Stimulated activated CD8-positive, alpha-beta memory T cell treated with anti-CD3 and anti-CD28 coated beads, Interleukin-4, amount 100 ng/mL, for 4 hours (primary cell): ENCODE results near the gene ZFP92.

Experiments
- DNase-seq, 2 donors: peaks; one replicate each; pipeline ENCODE4 v3.0.0-alpha.2; 2020; ENCODE audit warnings: low read depth in 2 of 2, low spot score in 1 of 2

Gene ZFP92

GRCh38 chrX:153454901-153455550 lies 43.8 kb downstream of the ZFP92 start:
- no peak for DNase-seq

- no peak for DNase-seq
Measured at GRCh38 chrX:153455571-153455970, 44.3 kb downstream of the ZFP92 start.

GRCh38 chrX:153456161-153456560 lies 44.9 kb downstream of the ZFP92 start:
- no peak for DNase-seq

- no peak for DNase-seq
Measured at GRCh38 chrX:153456704-153457103, 45.4 kb downstream of the ZFP92 start.

- DNase-seq: no peak
Measured at GRCh38 chrX:153457136-153457825, 46.0 kb downstream of the ZFP92 start.

GRCh38 chrX:153457827-153458466 lies 46.7 kb downstream of the ZFP92 start:
- DNase-seq: no peak

GRCh38 chrX:153458476-153458875 lies 47.2 kb downstream of the ZFP92 start:
- DNase-seq: no peak

GRCh38 chrX:153459986-153460385 lies 48.7 kb downstream of the ZFP92 start:
- no peak for DNase-seq

- no peak for DNase-seq
Measured at GRCh38 chrX:153460826-153461225, 49.6 kb downstream of the ZFP92 start.
